ELF-1 (cell line): ENCODE measurements around the gene WASF2.
"Not testable (repeated sequence)": the region's sequence is repeated elsewhere in the genome, so short reads cannot be mapped to it uniquely, and the experiment has no call there.

ENCODE experiments used
- DNase-seq: peaks from one replicate; pipeline ENCODE4 v3.0.0-alpha.2; 2016; ENCODE audit warnings: low read depth, low spot score

The WASF2 gene

DNA sequence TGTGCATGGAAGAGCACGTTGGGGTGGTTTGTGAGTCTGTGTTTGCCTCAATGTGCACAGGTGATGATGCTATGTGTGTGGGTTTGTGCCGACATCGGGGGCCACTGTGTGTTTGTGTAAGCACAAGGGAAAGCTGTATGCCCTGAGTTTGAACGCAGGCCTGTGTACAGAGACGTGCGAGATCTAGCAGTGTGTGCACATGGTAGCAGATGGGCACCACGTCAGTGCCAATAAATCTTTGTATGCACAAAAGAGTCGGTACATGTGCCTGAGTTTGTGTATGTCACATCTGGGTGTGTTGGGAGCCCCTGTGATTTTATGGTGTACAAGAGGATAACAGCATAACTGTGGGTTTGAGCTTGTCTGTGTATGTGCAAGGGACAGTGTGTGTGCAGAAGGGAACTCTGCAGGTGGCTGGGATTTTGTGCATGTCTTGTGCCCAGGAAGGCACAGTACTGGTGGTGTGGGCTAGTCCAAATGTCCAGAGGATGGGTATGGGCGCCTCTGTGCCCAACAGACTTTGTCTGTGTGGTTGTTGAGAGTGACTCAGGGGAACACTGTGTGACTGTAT lies 32.0 kb upstream of the WASF2 start:
- DNase-seq, result no peak

- no peak for DNase-seq
Measured at GRCh38 chr1:27521336-27521831, 31.4 kb upstream of the WASF2 start.

DNA sequence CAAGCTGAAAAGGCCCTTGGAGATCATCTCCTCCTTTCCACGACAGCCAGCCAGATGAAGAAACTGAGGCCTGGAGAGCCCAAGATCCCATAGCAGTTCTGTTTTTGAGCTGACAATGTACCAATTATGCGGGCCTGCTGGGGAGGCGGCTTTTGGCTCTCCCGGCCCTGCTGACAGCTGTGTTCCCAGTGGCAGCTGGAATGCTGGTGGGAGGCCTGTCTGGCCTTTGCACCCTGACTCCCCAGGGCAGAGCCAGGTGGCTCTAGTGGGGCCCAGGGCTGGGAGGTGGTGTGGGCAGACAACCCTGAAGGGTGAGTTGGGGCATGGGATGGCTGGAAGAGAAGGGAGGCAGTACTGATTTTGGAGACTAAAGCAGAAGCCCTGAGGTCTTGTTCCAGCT lies 30.7 kb upstream of the WASF2 start:
- no peak for DNase-seq

DNA sequence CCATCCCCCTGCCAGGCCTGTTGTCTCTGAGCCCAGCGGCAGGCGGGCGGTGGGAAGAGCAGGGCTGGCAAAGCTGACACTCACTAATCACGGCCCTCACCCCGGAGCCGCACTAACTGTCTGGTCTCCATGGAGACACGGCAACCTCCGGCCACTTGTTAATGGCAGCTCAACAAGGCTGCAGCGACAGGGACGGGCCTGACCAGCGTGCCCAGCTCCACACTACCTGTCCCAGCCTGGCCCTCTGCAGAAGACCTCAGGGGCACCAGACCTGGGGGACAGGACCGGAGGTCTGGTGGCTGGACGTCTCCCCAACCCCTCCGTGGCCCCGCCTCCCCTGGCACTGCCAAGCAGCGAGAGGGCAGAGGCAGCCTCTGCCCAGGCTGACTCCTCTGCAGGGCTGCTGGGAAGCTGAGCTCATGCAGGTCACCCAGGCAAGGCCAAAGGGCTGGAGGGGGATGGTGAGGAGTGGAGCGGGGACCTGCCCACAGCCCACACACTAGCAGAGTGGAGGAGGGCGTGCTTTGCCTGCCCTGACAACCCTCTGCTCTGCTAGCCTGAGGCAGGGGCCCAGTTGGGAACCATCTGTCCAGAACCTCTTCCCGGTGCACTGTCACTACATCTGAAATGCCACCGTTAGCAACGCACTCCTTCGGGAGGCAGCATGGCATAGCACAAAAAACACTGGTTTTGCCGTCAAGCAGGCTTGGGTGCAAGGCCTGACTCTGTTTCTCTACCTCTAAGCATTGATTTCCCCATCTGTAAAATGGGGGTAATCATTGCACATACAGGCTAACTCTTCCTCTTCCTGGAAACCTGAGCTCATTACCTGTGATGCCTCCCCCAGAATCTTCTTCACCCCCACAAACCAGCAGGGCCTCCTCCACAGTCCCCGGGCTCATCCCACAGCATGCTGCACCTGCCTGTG lies 29.6 kb upstream of the WASF2 start:
- peak; percentile 64 for DNase-seq

- no peak for DNase-seq
Measured at GRCh38 chr1:27518808-27519207, 28.8 kb upstream of the WASF2 start.

- no peak for DNase-seq
Measured at GRCh38 chr1:27517907-27518718, 28.1 kb upstream of the WASF2 start.

- no peak for DNase-seq
Measured at GRCh38 chr1:27517301-27517700, 27.3 kb upstream of the WASF2 start.

- no peak for DNase-seq
Measured at GRCh38 chr1:27515626-27516025, 25.7 kb upstream of the WASF2 start.

GRCh38 chr1:27513958-27514357 lies 24.0 kb upstream of the WASF2 start:
- no peak for DNase-seq

DNA sequence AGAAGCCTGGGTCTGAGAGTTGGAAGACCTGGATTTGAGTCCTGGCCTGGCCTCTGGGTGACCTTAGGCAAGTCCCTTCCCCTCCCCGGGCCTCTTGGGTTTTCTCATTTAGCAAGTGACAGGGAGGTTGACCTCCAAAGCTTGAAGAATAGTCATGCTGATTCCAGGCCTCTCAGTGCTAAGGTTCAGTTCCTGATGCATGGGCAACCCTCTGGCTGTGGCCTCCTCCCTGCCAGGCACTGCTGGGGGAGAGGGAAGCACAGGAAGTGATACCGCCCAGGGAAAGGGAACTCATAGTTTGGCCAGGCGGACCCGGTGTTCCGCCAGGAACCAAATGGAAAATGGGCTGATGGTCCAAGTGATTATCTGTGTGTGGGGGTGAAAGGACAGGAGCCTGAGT lies 23.6 kb upstream of the WASF2 start:
- no peak for DNase-seq

DNA sequence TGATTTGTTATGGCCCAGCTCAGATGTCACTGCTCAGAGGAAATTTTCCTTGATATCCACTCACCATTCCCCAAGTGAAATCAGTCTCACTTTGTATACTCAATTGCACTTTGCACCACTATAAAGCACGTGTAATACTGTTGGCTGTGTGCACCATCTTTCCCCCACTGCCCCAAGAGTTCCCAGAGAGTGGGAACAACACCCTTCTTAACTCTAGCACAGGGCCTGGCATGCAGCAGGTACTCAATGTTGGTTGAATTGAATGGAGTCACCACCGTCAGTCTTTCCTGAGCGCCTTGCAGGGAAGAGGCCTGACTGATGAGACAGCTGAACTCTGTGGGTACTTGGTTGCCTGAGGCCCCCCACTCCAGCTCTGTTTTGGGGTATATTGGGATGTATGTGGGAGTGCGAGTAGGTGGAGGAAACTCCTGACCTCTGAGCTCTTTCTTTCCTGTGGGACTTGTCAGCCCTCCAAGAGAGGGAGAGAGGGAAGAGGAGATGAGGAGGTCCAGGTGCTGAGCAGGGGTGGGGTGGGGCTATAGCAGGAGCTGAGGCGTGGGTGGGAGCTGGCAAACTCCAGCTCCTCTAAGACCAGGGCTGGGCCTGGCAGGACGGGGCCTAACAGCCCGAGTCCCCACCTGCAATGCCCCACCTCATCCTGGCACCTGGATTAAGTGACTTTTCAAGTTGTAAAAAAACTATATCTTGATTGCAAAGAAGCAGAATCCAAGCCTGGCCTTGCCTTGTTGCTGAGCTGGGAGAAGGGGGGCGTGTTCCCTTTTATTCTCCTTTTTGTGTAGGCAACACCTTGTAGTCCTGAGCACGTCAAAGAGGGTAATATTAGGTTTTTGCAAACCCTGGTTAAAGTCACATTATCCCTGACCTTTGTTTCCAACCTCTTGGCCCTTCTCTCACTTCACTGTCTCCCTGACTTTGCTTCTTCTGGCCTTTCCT lies 19.4 kb upstream of the WASF2 start:
- no peak for DNase-seq

DNA sequence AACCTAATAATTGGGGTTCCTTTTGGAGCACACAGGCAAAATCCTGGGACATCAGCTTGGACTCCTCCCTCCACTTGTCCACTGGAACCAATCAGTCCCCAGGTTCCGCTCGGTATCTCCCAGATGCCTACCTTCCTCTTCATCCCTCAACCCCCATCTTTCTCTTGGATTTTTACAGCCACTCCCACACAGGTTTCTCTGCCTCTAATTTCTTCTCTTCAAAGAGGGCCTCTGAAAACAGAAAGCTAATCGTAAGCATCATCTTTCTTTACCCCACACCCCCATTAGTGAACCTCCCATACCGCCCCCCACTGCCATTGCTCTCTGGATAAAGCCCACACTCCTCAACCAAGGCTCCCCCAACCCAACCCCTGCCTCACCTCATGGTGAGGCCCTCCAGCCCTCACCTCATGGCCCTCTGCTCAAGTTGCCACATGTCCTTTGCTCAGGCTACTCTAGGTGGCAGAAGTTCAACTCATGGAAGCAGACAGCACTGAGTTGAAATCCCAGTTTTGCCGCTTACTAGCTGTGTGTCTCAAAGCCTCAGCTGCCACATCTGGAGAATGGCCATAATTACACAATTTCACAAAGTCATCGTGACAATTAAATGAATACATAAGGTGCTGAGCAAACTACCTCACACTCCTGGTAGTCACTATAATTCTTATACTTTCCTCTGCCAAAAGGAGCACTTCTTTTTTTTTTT lies 18.1 kb upstream of the WASF2 start:
- no peak for DNase-seq

GRCh38 chr1:27506703-27507102 lies 16.7 kb upstream of the WASF2 start:
- no peak for DNase-seq

GRCh38 chr1:27505420-27505680 lies 15.4 kb upstream of the WASF2 start:
- DNase-seq, result no peak

- peak; percentile 87 for DNase-seq
Measured at GRCh38 chr1:27504588-27505419, 14.8 kb upstream of the WASF2 start.

GRCh38 chr1:27503844-27504587 lies 14.0 kb upstream of the WASF2 start:
- DNase-seq, result no peak

DNA sequence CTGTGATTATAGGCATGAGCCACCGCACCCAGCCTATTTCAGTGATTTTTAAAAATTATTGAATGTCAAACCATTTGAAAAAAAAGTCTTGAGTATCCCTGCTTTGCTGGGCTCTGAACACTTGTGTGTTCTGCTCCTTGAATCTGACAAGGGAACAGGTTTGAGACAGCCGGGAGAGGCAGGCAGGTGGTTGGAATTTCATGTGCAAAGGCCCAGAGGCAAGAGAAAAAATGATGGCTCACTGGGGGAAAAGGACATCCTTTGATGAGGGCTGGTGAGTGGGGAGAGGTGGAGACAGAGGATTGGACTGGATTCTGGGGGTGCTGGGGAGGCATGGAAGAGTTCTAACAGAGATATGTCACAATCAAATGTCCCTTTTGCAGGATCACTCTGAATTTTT lies 13.1 kb upstream of the WASF2 start:
- no peak for DNase-seq

DNA sequence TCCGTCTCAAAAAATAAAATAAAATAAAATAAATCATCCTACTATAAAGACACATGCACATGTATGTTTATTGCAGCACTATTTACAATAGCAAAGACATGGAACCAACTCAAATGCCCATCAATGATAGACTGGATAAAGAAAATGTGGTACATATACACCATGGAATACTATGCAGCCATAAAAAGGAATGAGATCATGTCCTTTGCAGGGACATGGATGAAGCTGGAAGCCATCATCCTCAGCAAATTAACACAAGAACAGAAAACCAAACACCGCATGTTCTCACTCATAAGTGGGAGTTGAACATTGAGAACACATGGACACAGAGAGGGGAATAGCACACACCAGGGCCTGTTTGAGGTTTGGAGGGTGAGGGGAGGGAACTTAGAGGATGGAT lies 11.2 kb upstream of the WASF2 start:
- DNase-seq, result not testable (repeated sequence)

DNA sequence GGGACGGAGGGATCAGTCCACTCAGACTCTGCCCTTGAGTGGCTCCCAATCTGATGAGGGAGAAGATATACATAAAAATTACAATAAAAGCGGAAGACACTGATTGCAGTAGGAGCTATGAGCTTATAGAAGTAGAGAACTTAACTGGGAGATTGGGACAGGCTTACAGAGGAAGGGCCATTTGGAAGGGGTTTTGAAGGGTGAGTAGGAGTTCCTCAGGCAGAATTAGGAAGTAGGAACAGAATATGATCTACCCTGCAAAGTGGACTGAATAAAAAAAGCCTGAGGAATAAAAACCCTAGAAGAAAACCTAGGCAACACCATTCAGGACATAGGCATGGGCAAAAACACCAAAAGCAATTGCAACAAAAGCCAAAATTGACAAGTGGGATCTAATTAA lies 9.2 kb upstream of the WASF2 start:
- no peak for DNase-seq
